ENCODE results near the gene HNRNPF. TPM values are rescaled to one million over a fixed set of nuclear protein-coding genes. Genes with fewer than 3 reads are reported as not detected.
"Not testable (repeated sequence)": the region's sequence is repeated elsewhere in the genome, so short reads cannot be mapped to it uniquely, and the experiment has no call there.

The HNRNPF gene
- total RNA-seq, 4 donors from 2014 or later = 86.2 to 211 (median 142) TPM

DNA sequence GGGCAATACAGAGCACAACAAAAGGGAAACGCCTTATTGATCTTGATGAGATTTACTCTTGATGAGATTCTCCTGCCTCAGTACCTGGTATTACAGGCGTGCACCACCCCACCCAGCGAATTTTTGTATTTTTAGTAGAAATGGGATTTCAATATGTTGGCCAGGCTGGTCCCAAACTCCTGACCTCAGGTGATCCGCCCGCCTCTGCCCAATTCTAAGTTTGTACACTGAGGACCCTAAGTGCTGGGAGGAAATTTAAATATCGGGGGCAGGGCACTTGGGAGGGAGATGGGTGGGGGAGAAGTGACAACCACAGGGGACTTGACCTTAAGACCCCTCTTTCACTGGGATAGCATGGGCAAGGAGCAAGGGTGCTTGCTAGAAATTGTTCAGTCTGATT, 14.1 kb downstream of the HNRNPF start:
- no peak for DNase-seq
- TF ChIP-seq POLR2A (IDR thresholded peaks at IDR 0.05) = no peak
- TF ChIP-seq, protein P1, sequence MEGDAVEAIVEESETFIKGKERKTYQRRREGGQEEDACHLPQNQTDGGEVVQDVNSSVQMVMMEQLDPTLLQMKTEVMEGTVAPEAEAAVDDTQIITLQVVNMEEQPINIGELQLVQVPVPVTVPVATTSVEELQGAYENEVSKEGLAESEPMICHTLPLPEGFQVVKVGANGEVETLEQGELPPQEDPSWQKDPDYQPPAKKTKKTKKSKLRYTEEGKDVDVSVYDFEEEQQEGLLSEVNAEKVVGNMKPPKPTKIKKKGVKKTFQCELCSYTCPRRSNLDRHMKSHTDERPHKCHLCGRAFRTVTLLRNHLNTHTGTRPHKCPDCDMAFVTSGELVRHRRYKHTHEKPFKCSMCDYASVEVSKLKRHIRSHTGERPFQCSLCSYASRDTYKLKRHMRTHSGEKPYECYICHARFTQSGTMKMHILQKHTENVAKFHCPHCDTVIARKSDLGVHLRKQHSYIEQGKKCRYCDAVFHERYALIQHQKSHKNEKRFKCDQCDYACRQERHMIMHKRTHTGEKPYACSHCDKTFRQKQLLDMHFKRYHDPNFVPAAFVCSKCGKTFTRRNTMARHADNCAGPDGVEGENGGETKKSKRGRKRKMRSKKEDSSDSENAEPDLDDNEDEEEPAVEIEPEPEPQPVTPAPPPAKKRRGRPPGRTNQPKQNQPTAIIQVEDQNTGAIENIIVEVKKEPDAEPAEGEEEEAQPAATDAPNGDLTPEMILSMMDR (IDR thresholded peaks at IDR 0.05) = no peak
- Histone ChIP-seq H3K4me1 (peaks cover 9 to 12% of the 10 kb centered on the region in 2 donors), H3K4me3 (no peak overlapping the region), H3K36me3 (no peaks in the 10 kb centered on the region), H3K27me3 (no peaks in the 10 kb centered on the region), H3K27ac (no peak overlapping the region), H3K9me3 (no peaks in the 10 kb centered on the region)
- intact Hi-C loops (cut with DNase I; ENCODE audit: low total_unique reads) = no loop called here

DNA sequence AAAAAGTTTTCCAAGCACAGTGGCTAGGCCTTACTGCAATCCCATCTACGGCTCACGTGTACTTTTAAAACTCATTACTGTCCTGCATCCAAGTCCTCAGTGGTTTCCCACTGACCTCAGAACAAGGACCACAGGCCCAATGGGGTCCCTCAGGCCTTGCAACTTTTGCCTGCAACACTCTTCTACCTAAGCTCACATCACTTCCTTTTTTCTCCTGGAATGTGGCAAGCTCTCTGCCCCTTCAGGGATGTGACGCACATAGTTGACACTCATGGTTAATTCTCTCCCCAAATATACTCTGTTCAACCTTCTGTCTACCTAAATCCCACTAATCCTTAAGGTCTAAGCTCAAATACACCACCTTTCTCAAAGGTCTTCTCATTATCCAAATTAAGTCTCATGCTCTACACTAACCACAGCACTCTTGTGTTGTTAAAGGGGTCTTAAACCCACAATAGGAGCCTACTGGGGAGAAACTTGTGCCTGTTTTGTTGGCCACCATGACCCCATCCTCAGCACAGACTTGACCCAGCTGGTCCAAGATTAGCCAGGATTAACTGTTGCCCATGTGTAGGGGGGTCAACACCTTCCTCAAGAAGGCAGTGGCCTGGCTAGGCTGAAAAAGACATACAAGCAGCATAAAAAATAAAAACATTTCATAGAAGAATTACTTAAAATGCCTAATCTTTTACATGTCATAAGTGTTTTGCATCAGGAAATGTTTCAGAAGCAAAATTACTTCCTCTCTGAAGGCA, 15.2 kb downstream of the HNRNPF start:
- Histone ChIP-seq H3K27me3 (no peaks in the 10 kb centered on the region), H3K9me3 (no peaks in the 10 kb centered on the region), H3K4me3 (no peak overlapping the region), H3K36me3 (no peaks in the 10 kb centered on the region), H3K4me1 (peaks cover 9 to 10% of the 10 kb centered on the region in 2 donors), H3K27ac (no peak overlapping the region)
- no peak for TF ChIP-seq POLR2A (IDR thresholded peaks at IDR 0.05)
- TF ChIP-seq, protein P1 (IDR thresholded peaks at IDR 0.05) = no peak
- intact Hi-C loops (cut with DNase I; ENCODE audit: low total_unique reads) = no loop called here
- DNase-seq = no peak

DNA sequence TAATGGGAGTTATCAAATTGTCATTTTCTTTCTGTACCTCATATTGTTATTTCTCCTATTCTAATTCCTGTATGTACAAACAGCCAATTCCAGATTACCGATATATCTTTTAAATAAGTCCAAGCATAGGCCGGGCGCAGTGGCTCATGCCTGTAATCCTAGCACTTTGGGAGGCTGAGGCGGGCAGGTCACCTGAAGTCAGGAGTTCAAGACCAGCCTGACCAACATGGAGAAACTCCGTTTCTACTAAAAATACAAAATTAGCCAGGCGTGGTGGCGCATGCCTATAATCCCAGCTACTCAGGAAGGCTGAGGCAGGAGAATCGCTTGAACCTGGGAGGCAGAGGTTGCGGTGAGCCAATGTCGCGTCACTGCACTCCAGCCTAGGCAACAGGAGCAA, 15.8 kb downstream of the HNRNPF start:
- H3K27me3 ChIP-seq; H3K4me3 ChIP-seq; H3K9me3 ChIP-seq; H3K27ac ChIP-seq; H3K36me3 ChIP-seq; intact Hi-C loops (cut with DNase I; ENCODE audit: low total_unique reads); DNase-seq; H3K4me1 ChIP-seq: not testable (repeated sequence)

DNA sequence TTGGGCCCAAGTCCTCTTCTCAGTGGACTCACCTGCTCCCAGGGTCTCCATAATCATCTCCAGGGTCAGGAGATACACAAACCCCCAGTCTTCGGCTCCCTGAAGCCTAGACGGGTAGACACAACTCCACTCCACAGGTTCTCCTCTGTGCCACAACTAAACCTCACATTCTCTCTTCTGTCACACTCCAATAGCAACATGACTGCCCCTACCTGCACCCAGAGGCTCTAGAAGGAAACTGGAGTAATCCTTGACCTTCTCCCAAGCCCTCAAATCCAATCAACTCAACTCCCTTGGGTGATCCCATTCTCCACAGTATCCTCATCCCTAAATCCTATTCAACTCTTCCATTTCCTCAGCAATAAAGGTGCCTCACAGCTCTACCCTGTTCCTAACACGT, 16.2 kb downstream of the HNRNPF start:
- no peak for DNase-seq
- Histone ChIP-seq H3K9me3 (no peaks in the 10 kb centered on the region), H3K4me3 (no peak overlapping the region), H3K27ac (no peak overlapping the region), H3K27me3 (no peaks in the 10 kb centered on the region), H3K36me3 (no peaks in the 10 kb centered on the region), H3K4me1 (peaks cover 6 to 9% of the 10 kb centered on the region in 2 donors)
- intact Hi-C loops (cut with DNase I; ENCODE audit: low total_unique reads) = no loop called here
- TF ChIP-seq, protein P1 (IDR thresholded peaks at IDR 0.05) = no peak
- TF ChIP-seq POLR2A (IDR thresholded peaks at IDR 0.05) = no peak

DNA sequence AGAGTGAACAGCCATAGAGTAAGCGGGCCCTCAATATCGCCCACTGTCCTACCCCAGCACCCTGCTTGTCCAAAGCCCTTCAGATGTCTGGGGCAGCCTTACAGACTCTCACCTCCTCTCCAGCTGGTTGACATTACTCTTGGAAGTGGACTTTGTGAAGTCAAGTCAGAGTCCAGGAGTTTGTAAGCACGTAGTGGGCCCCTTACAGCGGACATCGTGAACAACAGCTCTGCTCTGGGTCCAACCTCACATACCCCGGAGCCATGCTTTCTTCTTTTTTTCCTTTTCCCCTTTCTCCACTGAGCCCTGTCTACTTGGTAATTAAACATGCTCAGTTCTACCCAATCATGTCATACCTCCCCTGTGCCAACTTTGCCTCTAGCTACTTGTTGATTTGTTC, 17.5 kb downstream of the HNRNPF start:
- Histone ChIP-seq H3K4me3 (no peak overlapping the region), H3K36me3 (no peaks in the 10 kb centered on the region), H3K27me3 (no peaks in the 10 kb centered on the region), H3K9me3 (no peaks in the 10 kb centered on the region), H3K4me1 (peaks cover 6 to 9% of the 10 kb centered on the region in 2 donors), H3K27ac (no peak overlapping the region)
- DNase-seq = no peak
- intact Hi-C loops (cut with DNase I; ENCODE audit: low total_unique reads) = no loop called here
- no peak for TF ChIP-seq POLR2A (IDR thresholded peaks at IDR 0.05)
- TF ChIP-seq, protein P1 (IDR thresholded peaks at IDR 0.05) = no peak
